Astrocyte (in vitro differentiated cells and primary cell): ENCODE data around the gene IDH3B. TPM values are rescaled to one million over a fixed set of nuclear protein-coding genes. Genes with fewer than 3 reads are reported as not detected.

Experiments used
- DNase-seq: peaks from one replicate; pipeline ENCODE4 v3.0.0-alpha.2; 2010; ENCODE audit warnings: low read depth
- FAIRE-seq: peaks from 2 replicates; lab custom pipeline; 2011; peaks lifted over from hg19 to GRCh38; lab: Jason Lieb, UNC
- H2AFZ ChIP-seq: 2 replicates; pipeline ENCODE4 v1.6.0; 2012; ENCODE audit warnings: low read depth, low read length, inconsistent platforms
- H3K27ac ChIP-seq: 2 replicates; pipeline ENCODE4 v1.5.1; 2011; ENCODE audit warnings: low read depth, low read length, inconsistent platforms
- H3K27me3 ChIP-seq: 2 replicates; pipeline ENCODE4 v1.6.0; 2011; ENCODE audit warnings: low read length, inconsistent platforms; ENCODE audit not compliant: insufficient read depth
- H3K36me3 ChIP-seq: 2 replicates; pipeline ENCODE4 v1.5.1; 2011; ENCODE audit warnings: low read length, inconsistent platforms; ENCODE audit not compliant: insufficient read depth
- H3K4me1 ChIP-seq: 2 replicates; pipeline ENCODE4 v1.5.1; 2011; ENCODE audit warnings: low read length, inconsistent platforms; ENCODE audit not compliant: insufficient read depth
- H3K4me2 ChIP-seq: 2 replicates; pipeline ENCODE4 v1.6.0; 2012; ENCODE audit warnings: low read length, inconsistent platforms
- H3K4me3 ChIP-seq: 2 replicates; pipeline ENCODE4 v1.5.1; 2011; ENCODE audit warnings: low read depth, mild to moderate bottlenecking, low read length, inconsistent platforms; ENCODE audit not compliant: insufficient read depth
- H3K79me2 ChIP-seq: 2 replicates; pipeline ENCODE4 v1.6.0; 2012; ENCODE audit warnings: mild to moderate bottlenecking, low read length, inconsistent platforms; ENCODE audit not compliant: insufficient read depth
- H3K9ac ChIP-seq: 2 replicates; pipeline ENCODE4 v1.6.0; 2012; ENCODE audit warnings: mild to moderate bottlenecking, low read length, inconsistent platforms
- H3K9me3 ChIP-seq: 2 replicates; pipeline ENCODE4 v1.5.1; 2012; ENCODE audit warnings: low read depth, mild to moderate bottlenecking, low read length, inconsistent platforms; ENCODE audit not compliant: insufficient read depth
- H4K20me1 ChIP-seq: 2 replicates; pipeline ENCODE4 v1.6.0; 2012; ENCODE audit warnings: low read length, inconsistent platforms; ENCODE audit not compliant: insufficient read depth
- H3K27ac Mint-ChIP-seq: one replicate; pipeline ENCODE4 v1.8.0; 2021; ENCODE audit warnings: mild to moderate bottlenecking, mixed read lengths; ENCODE audit not compliant: unreplicated experiment
- H3K27me3 Mint-ChIP-seq: one replicate; pipeline ENCODE4 v1.8.0; 2021; ENCODE audit warnings: low read depth, mixed read lengths; ENCODE audit not compliant: unreplicated experiment
- H3K36me3 Mint-ChIP-seq: one replicate; pipeline ENCODE4 v1.8.0; 2021; ENCODE audit warnings: low read depth, mixed read lengths; ENCODE audit not compliant: unreplicated experiment
- H3K4me1 Mint-ChIP-seq: one replicate; pipeline ENCODE4 v1.8.0; 2021; ENCODE audit warnings: low read depth, mixed read lengths; ENCODE audit not compliant: unreplicated experiment
- H3K4me3 Mint-ChIP-seq: one replicate; pipeline ENCODE4 v1.8.0; 2021; ENCODE audit warnings: mild to moderate bottlenecking, moderate library complexity, mixed read lengths; ENCODE audit not compliant: unreplicated experiment
- H3K9me3 Mint-ChIP-seq: one replicate; pipeline ENCODE4 v1.8.0; 2021; ENCODE audit warnings: mild to moderate bottlenecking, mixed read lengths; ENCODE audit not compliant: unreplicated experiment
- EZH2 ChIP-seq: IDR thresholded peaks from 2 replicates; pipeline ENCODE4 v1.6.1; 2012; ENCODE audit warnings: mild to moderate bottlenecking, low read length, inconsistent platforms; ENCODE audit not compliant: insufficient read depth
- total RNA-seq: library from RNA; stranded (reverse); gene quantifications from 2 replicates; pipeline ENCODE4 v1.2.1, GENCODE V29; 2021
- TF ChIP-seq, protein P1 (sequence below): IDR thresholded peaks from 2 replicates; pipeline ENCODE4 v1.5.1; 2011; ENCODE audit warnings: low read depth, mild to moderate bottlenecking, inconsistent platforms, low read length, moderate library complexity; ENCODE audit not compliant: insufficient read depth

IDH3B gene
- total RNA-seq, 1 donor from 2014 or later, result 74.8 TPM

DNA sequence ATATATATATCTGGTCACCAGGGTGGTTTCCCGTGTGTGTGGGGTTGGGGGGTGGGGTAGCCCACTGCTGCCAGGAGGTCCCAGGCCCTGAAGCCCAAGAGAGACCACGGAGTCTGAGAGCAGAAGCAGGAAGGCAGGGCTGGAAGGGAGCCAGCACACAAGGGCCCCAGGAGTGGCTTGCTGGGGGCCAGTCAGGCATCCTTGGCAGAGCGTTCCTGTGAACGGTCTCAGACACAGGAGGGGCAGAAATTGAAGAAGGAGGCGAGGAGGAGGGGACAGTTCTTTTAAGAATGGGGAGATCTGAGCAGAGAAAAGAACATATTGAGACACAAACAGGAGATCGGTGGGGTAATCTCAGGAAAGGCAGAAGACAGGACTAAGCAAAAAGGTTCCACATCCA lies 26.7 kb upstream of the IDH3B start:
- H2AFZ ChIP-seq, result no peak overlapping the region
- peaks cover 7% of the 10 kb centered on the region for H3K9me3 Mint-ChIP-seq
- no peak overlapping the region for H3K4me2 ChIP-seq
- no peak overlapping the region for H3K27ac Mint-ChIP-seq
- no peaks in the 10 kb centered on the region for H3K79me2 ChIP-seq
- DNase-seq (no peak), FAIRE-seq (no peak)
- H3K4me1 Mint-ChIP-seq, result no peaks in the 10 kb centered on the region
- peaks cover 12% of the 10 kb centered on the region for H4K20me1 ChIP-seq
- no peak overlapping the region for H3K4me3 ChIP-seq
- H3K27me3 Mint-ChIP-seq, result peaks cover 70% of the 10 kb centered on the region
- H3K4me1 ChIP-seq, result no peaks in the 10 kb centered on the region
- H3K9me3 ChIP-seq, result no peaks in the 10 kb centered on the region
- no peak overlapping the region for H3K4me3 Mint-ChIP-seq
- TF ChIP-seq, protein P1, sequence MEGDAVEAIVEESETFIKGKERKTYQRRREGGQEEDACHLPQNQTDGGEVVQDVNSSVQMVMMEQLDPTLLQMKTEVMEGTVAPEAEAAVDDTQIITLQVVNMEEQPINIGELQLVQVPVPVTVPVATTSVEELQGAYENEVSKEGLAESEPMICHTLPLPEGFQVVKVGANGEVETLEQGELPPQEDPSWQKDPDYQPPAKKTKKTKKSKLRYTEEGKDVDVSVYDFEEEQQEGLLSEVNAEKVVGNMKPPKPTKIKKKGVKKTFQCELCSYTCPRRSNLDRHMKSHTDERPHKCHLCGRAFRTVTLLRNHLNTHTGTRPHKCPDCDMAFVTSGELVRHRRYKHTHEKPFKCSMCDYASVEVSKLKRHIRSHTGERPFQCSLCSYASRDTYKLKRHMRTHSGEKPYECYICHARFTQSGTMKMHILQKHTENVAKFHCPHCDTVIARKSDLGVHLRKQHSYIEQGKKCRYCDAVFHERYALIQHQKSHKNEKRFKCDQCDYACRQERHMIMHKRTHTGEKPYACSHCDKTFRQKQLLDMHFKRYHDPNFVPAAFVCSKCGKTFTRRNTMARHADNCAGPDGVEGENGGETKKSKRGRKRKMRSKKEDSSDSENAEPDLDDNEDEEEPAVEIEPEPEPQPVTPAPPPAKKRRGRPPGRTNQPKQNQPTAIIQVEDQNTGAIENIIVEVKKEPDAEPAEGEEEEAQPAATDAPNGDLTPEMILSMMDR, result no peak
- no peak for TF ChIP-seq EZH2
- H3K27me3 ChIP-seq, result peaks cover 49% of the 10 kb centered on the region
- H3K36me3 ChIP-seq, result no peaks in the 10 kb centered on the region
- no peak overlapping the region for H3K9ac ChIP-seq
- H3K36me3 Mint-ChIP-seq, result peaks cover 3% of the 10 kb centered on the region
- no peak overlapping the region for H3K27ac ChIP-seq

DNA sequence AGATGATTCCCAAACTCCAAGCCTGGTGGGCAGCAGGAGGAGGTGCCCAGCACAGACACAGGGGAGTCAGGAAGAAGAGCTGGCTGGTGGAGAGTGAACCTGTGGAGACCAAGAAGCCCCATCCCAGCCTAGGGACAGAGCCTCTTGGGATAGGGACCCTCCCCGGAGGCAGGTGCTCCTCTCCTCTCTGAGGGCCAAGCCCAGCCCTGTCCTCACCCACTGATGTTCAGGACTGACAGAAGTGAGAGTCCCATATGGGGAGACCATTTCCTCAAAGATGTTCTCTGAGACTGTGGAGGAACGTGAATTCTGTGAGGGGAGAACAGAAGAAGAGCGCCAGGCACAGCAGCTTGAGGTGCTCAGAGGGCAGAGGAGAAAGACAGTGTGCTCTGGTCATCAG lies 26.2 kb upstream of the IDH3B start:
- H3K27me3 Mint-ChIP-seq, result peaks cover 70% of the 10 kb centered on the region
- no peak for FAIRE-seq
- no peaks in the 10 kb centered on the region for H3K79me2 ChIP-seq

DNA sequence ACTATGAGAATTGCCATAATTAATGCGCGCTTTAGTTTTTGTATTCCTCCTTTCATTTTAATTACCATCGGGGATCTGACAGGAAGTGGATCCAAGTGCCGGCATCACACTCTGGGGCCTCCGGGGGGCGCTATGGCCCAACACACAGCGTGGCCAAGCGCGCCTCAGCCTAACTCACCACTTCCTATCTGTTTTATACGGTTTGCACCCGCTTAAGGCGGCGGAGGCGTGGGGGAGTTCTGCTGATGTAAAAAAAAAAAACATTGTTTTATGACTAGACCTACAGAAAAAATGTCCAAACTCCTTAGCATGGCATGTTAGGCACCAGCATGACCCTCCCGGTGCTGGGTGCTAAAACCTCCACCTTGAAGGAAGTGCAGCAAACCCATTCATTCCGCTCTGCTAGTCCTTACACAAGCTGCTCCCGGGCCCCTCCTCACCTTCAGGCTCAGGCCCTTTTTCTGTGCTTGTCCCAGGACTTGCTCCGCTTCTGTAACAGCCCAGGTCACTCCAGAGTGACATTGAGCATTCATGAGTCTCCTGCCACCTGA lies 24.1 kb upstream of the IDH3B start:
- no peak overlapping the region for H3K27ac ChIP-seq
- H2AFZ ChIP-seq, result no peak overlapping the region
- no peaks in the 10 kb centered on the region for H3K36me3 ChIP-seq
- no peaks in the 10 kb centered on the region for H3K79me2 ChIP-seq
- Mint-ChIP-seq H3K9me3 (peaks cover 6% of the 10 kb centered on the region), H3K27ac (no peak overlapping the region), H3K36me3 (peaks cover 3% of the 10 kb centered on the region), H3K4me3 (peak overlapping the region; percentile 57), H3K27me3 (peaks cover 68% of the 10 kb centered on the region), H3K4me1 (no peaks in the 10 kb centered on the region)
- TF ChIP-seq, protein P1, result peak; percentile 49
- TF ChIP-seq EZH2, result no peak
- H3K4me3 ChIP-seq, result no peak overlapping the region
- H3K4me2 ChIP-seq, result peak overlapping the region; percentile 57
- no peak overlapping the region for H3K9ac ChIP-seq
- peaks cover 31% of the 10 kb centered on the region for H3K27me3 ChIP-seq
- no peak for DNase-seq
- no peaks in the 10 kb centered on the region for H4K20me1 ChIP-seq
- H3K4me1 ChIP-seq, result no peaks in the 10 kb centered on the region
- no peaks in the 10 kb centered on the region for H3K9me3 ChIP-seq
- no peak for FAIRE-seq

More for the DNA sequence above, 26.2 kb upstream of the IDH3B start:
- Mint-ChIP-seq H3K36me3 (peaks cover 3% of the 10 kb centered on the region), H3K27ac (no peak overlapping the region), H3K4me3 (no peak overlapping the region), H3K9me3 (peaks cover 6% of the 10 kb centered on the region), H3K4me1 (no peaks in the 10 kb centered on the region)
- Histone ChIP-seq H4K20me1 (peaks cover 11% of the 10 kb centered on the region), H3K27me3 (peaks cover 45% of the 10 kb centered on the region), H3K9ac (no peak overlapping the region), H2AFZ (no peak overlapping the region), H3K4me3 (no peak overlapping the region), H3K9me3 (no peaks in the 10 kb centered on the region), H3K36me3 (no peaks in the 10 kb centered on the region), H3K27ac (no peak overlapping the region), H3K4me2 (no peak overlapping the region), H3K4me1 (no peaks in the 10 kb centered on the region)
- DNase-seq, result no peak
- TF ChIP-seq, protein P1, result no peak
- TF ChIP-seq EZH2, result no peak
